GM18873 (cell line): ENCODE measurements around the gene ZCCHC18.
"Not testable (repeated sequence)": the region's sequence is repeated elsewhere in the genome, so short reads cannot be mapped to it uniquely, and the experiment has no call there.

ENCODE experiments used
- ATAC-seq: cut with Tn5 transposase; IDR thresholded peaks from one replicate; pipeline ENCODE4 v1.9.1; 2021; ENCODE audit warnings: mild to moderate bottlenecking, moderate library complexity, moderate number of reproducible peaks; ENCODE audit not compliant: unreplicated experiment, low FRiP score

Gene ZCCHC18

GRCh38 chrX:104112326-104112951 lies at the start of gene ZCCHC18:
Gene ZCCHC18, plus strand, starts transcription at chrX:104112523. Its CDS starts 1,589 bp downstream, at chrX:104114112.
- peak; percentile 60 for ATAC-seq

DNA sequence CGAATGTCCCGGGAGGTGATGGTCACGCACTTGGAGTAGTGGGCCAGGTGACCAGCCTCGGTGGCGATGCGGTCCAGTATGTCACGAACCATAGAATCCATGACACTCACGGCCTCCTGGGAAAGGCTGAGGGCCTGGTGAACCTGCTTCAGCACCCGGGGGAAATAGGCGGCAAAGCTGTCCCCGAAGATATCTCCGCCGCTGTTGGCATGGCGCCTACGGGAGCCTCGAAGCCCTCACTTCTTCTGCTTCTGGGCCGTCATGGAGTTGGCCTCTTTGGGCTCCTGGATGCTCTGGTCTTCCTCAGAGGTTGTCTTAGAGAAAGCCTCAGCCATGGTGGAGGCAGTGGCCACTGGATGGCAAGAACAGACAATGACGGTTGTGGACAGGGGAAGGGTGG lies 49.7 kb upstream of the ZCCHC18 start:
- not testable (repeated sequence) for ATAC-seq

- ATAC-seq, result peak; percentile 97
These were observed 36.4 kb upstream of the ZCCHC18 start, which contains the start of gene TMSB15C for GRCh38 chrX:104075778-104076445. Gene TMSB15C, minus strand, starts transcription at chrX:104076236.

DNA sequence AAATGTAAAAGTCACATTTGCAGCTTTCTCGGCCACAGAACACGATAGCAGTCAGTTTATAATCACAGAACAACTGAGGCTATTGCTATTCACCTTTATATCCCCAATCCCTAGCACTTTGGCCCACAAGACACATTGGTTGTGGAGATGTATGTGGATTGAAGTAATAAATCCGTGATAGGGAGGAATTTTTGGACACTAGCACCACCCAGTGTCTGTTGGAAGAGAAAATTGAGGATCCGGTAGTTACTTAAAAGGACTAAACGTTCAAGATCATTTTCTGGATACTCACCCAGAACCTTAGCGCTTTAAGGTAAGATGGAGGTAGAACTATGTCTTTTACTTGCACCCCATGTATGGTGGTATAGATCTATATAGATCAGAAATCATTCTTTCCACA lies 34.5 kb upstream of the ZCCHC18 start:
- not testable (repeated sequence) for ATAC-seq

GRCh38 chrX:104084063-104084462 lies 28.3 kb upstream of the ZCCHC18 start:
- ATAC-seq, result no peak

DNA sequence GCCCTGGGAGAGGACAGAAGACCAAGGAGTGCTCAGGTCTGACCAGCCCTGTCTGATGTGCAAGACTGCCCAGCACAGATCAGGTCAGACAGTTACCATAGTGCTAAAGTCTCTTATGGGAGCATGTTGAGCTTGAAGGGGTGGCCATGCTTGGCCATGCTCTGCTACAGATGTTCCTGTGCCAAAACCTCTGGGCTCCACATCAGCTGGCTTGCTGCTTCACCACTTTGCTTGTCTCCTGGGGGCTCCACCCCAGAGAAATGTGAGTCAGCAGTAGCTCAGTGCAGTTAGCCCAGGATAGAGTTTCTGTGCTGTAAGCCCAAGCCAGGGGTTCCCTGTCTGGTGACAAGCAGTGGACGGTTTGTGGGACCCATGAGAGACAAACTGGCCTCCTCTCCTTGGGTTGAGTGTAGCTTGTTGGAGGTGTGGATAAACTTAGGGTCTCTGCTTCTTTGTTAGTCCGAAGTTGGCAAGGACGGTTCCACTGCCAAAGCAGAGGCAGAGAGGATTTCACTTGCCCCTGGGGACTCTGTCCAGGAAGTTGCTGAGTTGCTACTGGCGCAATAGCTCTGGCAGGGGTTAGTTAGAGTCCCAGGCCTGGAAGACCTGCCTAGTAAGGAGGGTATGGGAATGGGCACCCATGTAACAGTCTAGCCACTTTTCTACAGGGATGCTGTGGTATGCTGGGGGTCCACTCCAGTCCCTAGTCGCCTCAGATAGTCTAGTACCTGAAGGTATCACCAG lies 27.6 kb upstream of the ZCCHC18 start:
- ATAC-seq, result no peak

- no peak for ATAC-seq
These were observed 26.8 kb upstream of the ZCCHC18 start for GRCh38 chrX:104085477-104085876.

DNA sequence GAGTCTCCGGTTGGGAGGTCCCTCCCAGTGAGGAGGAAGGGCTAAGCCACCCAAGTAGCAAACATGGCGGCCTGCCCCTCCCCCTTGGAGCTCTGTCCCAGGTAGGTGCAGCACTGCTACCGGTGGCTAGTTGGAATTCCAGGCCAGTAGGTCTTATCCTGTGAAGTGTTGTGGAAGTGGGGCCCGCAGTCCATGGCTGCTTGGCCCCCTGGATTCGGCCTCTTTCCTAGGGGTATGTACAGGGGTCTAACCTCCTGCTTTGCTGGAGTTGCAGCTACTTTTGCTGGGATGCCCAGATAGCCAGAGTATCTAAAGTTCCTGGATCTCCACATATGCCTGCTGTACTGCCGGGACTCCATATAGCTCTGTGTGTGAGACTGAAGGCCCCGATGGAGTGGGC lies 26.4 kb upstream of the ZCCHC18 start:
- no peak for ATAC-seq

- ATAC-seq, result peak; percentile 71
These were observed 14.0 kb upstream of the ZCCHC18 start for GRCh38 chrX:104098151-104098808.

- no peak for ATAC-seq
These were observed 13.4 kb upstream of the ZCCHC18 start for GRCh38 chrX:104098919-104099318.

- ATAC-seq, result no peak
These were observed 7.6 kb upstream of the ZCCHC18 start for GRCh38 chrX:104104676-104105075.

DNA sequence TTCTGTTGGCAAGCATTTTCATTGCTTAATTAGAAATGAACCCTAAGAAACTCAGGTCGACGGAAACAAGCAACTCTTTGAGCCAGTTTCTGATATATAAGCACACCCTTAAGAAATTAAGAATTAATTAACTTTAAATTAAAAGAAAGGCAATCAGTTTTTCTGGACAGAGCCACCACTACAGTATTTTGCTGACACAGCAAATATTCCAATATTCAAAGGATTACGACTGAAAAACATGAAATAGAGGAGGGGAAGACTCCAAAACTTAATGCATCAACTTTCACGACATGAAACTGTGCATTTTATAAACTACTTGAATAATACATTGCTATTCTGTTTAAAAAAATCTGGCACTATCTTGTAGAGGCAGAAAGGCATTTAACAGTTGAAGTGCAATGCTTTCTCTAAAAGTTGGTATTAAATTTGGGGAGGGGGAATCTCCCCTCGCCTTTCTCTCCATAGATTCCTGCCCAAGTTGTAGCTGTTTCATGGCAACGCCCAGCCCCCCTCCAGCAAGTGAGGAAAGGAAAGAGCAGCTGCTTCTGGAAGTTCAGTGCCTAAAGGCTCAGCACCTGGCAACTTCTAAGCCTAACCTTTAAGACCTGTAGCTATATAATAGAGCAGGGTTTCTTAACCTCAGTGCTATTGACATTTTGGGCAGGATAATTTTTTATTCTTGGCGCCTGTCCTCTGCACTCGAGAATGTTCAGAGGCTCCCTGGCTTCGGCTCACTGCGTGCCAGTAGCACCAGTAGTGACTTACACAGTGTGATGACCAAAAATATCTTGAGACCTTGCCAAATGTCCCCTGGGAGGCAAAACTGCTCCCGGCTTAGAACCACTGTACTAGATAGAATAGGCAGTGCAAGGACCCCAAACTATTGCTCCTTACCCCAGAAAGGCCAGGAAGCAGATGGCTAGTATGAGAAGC lies 6.7 kb upstream of the ZCCHC18 start:
- no peak for ATAC-seq

GRCh38 chrX:104108955-104109354 lies 3.4 kb upstream of the ZCCHC18 start:
- no peak for ATAC-seq

GRCh38 chrX:104110491-104111240 lies 1.7 kb upstream of the ZCCHC18 start:
- not testable (repeated sequence) for ATAC-seq

DNA sequence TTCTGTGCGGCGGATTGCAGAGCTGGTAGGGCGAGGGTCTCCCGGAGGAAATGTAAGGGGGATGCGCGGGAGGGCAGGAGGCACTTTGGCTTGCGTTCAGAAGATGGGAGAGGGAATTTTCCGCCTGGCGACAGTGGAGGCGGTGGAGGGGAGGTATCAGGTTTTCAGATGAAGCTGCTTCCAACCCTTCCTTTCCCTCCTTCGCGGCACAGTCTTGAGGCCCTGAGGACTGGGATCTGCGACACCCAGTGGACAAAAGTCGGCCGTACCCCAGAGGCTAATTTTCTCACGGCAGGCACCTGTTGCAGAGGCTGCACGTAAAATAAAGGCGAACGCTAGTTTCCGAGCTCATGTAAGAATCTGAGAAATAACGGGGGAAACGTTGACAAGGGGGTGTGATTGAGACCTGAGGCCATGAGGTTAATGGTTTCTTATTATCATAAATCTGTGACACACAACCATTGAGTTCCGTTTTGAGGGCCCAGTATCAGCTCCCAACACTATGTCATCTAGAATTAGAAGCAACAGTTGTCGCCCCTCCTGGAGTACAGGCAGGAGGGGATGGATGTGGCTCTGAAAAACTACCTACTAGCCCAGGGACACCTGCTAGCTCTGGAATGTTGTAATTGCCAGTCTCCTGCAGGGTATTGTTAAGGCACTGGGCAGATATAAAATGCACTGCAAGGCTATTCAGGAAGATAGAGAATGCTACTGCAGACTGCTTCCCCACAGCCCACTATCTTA lies 1.1 kb downstream of the ZCCHC18 start:
- ATAC-seq, result no peak

GRCh38 chrX:104117759-104118158 lies 5.4 kb downstream of the ZCCHC18 start:
- no peak for ATAC-seq

GRCh38 chrX:104118765-104119164 lies 6.4 kb downstream of the ZCCHC18 start:
- ATAC-seq, result no peak

GRCh38 chrX:104122829-104123228 lies 10.5 kb downstream of the ZCCHC18 start:
- no peak for ATAC-seq
